Activated naive CD8-positive, alpha-beta T cell (primary cell): ENCODE data around the gene STK32B.

Experiments used
- H3K27ac Mint-ChIP-seq: one replicate; pipeline ENCODE4 v1.8.0; 2021; ENCODE audit warnings: mixed read lengths
- H3K27me3 Mint-ChIP-seq: one replicate; pipeline ENCODE4 v1.8.0; 2021; ENCODE audit warnings: mixed read lengths
- H3K36me3 Mint-ChIP-seq: one replicate; pipeline ENCODE4 v1.8.0; 2021; ENCODE audit warnings: mixed read lengths
- H3K4me1 Mint-ChIP-seq: one replicate; pipeline ENCODE4 v1.8.0; 2021; ENCODE audit warnings: low read depth, mixed read lengths
- H3K4me3 Mint-ChIP-seq: one replicate; pipeline ENCODE4 v1.8.0; 2021; ENCODE audit warnings: mild to moderate bottlenecking, mixed read lengths
- H3K9me3 Mint-ChIP-seq: one replicate; pipeline ENCODE4 v1.8.0; 2021; ENCODE audit warnings: low read depth, mixed read lengths

Gene STK32B

DNA sequence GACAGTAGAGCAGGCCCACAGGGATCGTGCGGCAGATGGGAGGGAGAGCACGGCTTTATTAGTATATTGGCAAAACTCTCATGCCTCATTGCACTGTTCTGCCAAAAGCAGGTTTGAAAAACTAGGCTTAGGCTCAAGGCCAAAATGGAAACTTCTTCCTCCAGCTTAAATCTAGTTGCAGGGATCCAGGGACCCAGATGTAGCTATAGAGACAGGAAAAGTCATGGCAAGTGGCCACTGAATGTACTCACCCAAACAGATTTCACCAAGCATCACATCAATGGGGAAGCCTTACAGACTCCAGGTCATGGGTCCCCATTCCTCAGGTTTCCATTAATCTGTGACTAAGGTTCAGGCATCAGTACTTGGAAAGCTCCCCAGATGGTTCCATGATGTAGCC lies 149.2 kb downstream of the STK32B start:
- Mint-ChIP-seq H3K27me3 (no peaks in the 10 kb centered on the region), H3K4me1 (no peaks in the 10 kb centered on the region), H3K9me3 (no peaks in the 10 kb centered on the region), H3K27ac (no peak overlapping the region), H3K36me3 (no peaks in the 10 kb centered on the region), H3K4me3 (no peak overlapping the region)

GRCh38 chr4:5203309-5203992 lies 152.2 kb downstream of the STK32B start:
- no peak overlapping the region for H3K27ac Mint-ChIP-seq

DNA sequence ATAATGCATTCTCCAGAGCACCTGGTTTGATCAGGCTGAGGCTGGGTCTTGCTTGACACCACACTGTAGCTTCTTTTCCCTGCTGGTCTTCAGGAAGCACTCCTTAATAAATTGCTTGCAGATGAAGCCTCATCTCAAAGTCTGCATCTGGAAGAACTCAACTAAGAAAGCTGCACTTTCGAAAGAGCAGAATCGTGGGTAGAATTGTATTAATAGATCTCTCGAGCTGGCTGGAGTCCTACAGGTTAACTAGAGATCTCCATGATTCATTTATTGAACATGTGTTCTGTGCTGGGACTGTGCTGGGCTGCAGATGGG lies 152.7 kb downstream of the STK32B start:
- no peak overlapping the region for H3K4me3 Mint-ChIP-seq
- no peak overlapping the region for H3K27ac Mint-ChIP-seq
- no peaks in the 10 kb centered on the region for H3K9me3 Mint-ChIP-seq
- no peaks in the 10 kb centered on the region for H3K4me1 Mint-ChIP-seq
- peaks cover 2% of the 10 kb centered on the region for H3K36me3 Mint-ChIP-seq
- no peaks in the 10 kb centered on the region for H3K27me3 Mint-ChIP-seq

More at GRCh38 chr4:5203309-5203992, 152.2 kb downstream of the STK32B start:
- Mint-ChIP-seq H3K36me3 (peaks cover 2% of the 10 kb centered on the region), H3K4me1 (no peaks in the 10 kb centered on the region), H3K27me3 (no peaks in the 10 kb centered on the region), H3K9me3 (no peaks in the 10 kb centered on the region), H3K4me3 (no peak overlapping the region)

GRCh38 chr4:5204781-5205180 lies 153.5 kb downstream of the STK32B start:
- no peaks in the 10 kb centered on the region for H3K4me1 Mint-ChIP-seq
- H3K27me3 Mint-ChIP-seq, result no peaks in the 10 kb centered on the region
- no peak overlapping the region for H3K4me3 Mint-ChIP-seq
- no peak overlapping the region for H3K27ac Mint-ChIP-seq
- H3K9me3 Mint-ChIP-seq, result no peaks in the 10 kb centered on the region
- H3K36me3 Mint-ChIP-seq, result peaks cover 2% of the 10 kb centered on the region

GRCh38 chr4:5206016-5206790 lies 154.9 kb downstream of the STK32B start:
- no peak overlapping the region for H3K27ac Mint-ChIP-seq
- no peaks in the 10 kb centered on the region for H3K4me1 Mint-ChIP-seq
- H3K9me3 Mint-ChIP-seq, result no peaks in the 10 kb centered on the region
- no peaks in the 10 kb centered on the region for H3K27me3 Mint-ChIP-seq
- peaks cover 2% of the 10 kb centered on the region for H3K36me3 Mint-ChIP-seq
- H3K4me3 Mint-ChIP-seq, result no peak overlapping the region

DNA sequence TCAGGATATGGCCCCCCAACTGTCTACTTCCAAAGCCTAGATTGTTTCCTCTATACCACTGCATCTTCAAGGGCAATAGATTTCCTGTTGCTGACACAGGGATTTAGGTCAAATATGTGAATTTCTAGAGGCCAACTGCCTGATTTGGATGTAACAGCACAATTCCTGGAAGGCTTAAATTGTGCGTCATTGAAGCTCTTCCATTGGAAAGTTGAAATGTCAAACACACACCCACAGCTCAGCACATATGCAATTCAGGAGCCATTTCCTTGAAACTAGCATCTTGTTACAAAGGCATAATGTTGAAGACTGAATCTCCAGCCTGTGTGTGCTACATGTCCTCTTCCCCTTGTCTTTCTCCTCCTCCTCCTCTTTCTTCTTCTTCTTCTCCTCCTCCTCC lies 158.6 kb downstream of the STK32B start:
- Mint-ChIP-seq H3K36me3 (peaks cover 2% of the 10 kb centered on the region), H3K4me3 (no peak overlapping the region), H3K9me3 (no peaks in the 10 kb centered on the region), H3K27me3 (no peaks in the 10 kb centered on the region), H3K4me1 (no peaks in the 10 kb centered on the region), H3K27ac (no peak overlapping the region)

GRCh38 chr4:5211282-5211839 lies 160.1 kb downstream of the STK32B start:
- H3K4me3 Mint-ChIP-seq, result no peak overlapping the region
- H3K27me3 Mint-ChIP-seq, result no peaks in the 10 kb centered on the region
- peaks cover 2% of the 10 kb centered on the region for H3K36me3 Mint-ChIP-seq
- H3K27ac Mint-ChIP-seq, result no peak overlapping the region
- H3K9me3 Mint-ChIP-seq, result no peaks in the 10 kb centered on the region
- no peaks in the 10 kb centered on the region for H3K4me1 Mint-ChIP-seq

GRCh38 chr4:5212255-5213013 lies 161.2 kb downstream of the STK32B start:
- H3K4me1 Mint-ChIP-seq, result no peaks in the 10 kb centered on the region
- H3K4me3 Mint-ChIP-seq, result no peak overlapping the region
- H3K9me3 Mint-ChIP-seq, result no peaks in the 10 kb centered on the region
- no peaks in the 10 kb centered on the region for H3K36me3 Mint-ChIP-seq
- H3K27ac Mint-ChIP-seq, result no peak overlapping the region
- H3K27me3 Mint-ChIP-seq, result no peaks in the 10 kb centered on the region

GRCh38 chr4:5213087-5213595 lies 161.9 kb downstream of the STK32B start:
- no peaks in the 10 kb centered on the region for H3K4me1 Mint-ChIP-seq
- H3K27ac Mint-ChIP-seq, result no peak overlapping the region
- no peak overlapping the region for H3K4me3 Mint-ChIP-seq
- H3K36me3 Mint-ChIP-seq, result no peaks in the 10 kb centered on the region
- no peaks in the 10 kb centered on the region for H3K27me3 Mint-ChIP-seq
- H3K9me3 Mint-ChIP-seq, result no peaks in the 10 kb centered on the region

DNA sequence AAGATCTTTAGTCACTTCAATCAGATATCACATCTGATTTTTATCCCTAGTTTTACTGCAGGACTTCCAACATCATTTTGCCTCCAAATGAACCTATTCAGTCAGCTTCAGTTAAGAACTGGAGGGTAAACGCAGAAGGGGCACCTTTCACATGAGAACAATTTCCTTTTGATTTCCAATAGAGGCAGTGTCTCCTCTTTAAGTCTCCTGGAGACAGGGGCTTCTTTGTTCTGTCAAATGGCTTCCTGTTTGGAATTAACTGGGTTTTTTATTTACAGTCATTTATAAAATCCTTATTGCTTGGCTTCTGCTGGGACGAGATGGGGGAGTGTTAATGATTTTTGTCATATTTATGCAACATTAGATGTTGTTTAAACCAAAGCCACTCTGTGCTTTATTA lies 164.0 kb downstream of the STK32B start:
- Mint-ChIP-seq H3K36me3 (no peaks in the 10 kb centered on the region), H3K9me3 (no peaks in the 10 kb centered on the region), H3K27me3 (no peaks in the 10 kb centered on the region)

GRCh38 chr4:5217421-5217820 lies 166.1 kb downstream of the STK32B start:
- no peaks in the 10 kb centered on the region for H3K27me3 Mint-ChIP-seq
- H3K4me3 Mint-ChIP-seq, result no peak overlapping the region
- H3K9me3 Mint-ChIP-seq, result peaks cover 10% of the 10 kb centered on the region
- no peaks in the 10 kb centered on the region for H3K4me1 Mint-ChIP-seq
- H3K27ac Mint-ChIP-seq, result no peak overlapping the region
- no peaks in the 10 kb centered on the region for H3K36me3 Mint-ChIP-seq

More for the DNA sequence above, 164.0 kb downstream of the STK32B start:
- Mint-ChIP-seq H3K4me3 (no peak overlapping the region), H3K4me1 (no peaks in the 10 kb centered on the region), H3K27ac (no peak overlapping the region)

DNA sequence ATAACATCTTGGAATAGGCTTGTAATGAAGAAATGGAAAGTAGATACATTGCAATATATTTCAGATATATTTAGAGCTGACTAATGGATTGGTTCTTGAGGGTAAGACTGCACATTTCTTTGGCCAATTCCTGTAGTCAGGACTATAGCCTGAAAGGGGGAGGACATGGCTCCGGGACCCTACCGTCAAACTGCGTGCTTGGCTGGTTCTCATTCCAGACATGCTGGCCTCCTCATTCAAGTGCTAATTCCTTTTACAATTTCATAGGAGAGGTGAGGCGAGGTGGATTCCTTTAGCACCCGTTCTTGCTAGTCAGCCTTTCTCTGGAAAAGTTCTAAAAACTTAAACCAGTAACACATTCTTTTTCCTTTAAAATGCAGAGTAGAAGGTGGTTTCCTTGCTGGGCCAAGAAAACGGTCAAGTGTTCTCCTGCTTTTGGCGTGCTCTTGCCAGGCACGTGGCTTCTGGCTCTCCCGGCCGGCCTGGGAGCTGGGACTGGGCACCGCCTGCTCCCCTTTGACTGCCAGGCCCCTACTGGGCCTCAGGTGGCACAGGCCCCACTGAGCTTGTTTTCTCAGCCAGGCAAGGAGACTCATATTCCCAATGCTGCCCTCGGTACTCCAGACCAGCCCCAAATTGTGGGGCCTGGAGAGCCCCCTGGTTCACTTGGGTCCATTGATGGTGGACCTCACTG lies 167.2 kb downstream of the STK32B start:
- H3K27me3 Mint-ChIP-seq, result no peaks in the 10 kb centered on the region
- no peak overlapping the region for H3K27ac Mint-ChIP-seq
- no peaks in the 10 kb centered on the region for H3K4me1 Mint-ChIP-seq
- no peak overlapping the region for H3K4me3 Mint-ChIP-seq
- H3K36me3 Mint-ChIP-seq, result no peaks in the 10 kb centered on the region
- H3K9me3 Mint-ChIP-seq, result peaks cover 10% of the 10 kb centered on the region

DNA sequence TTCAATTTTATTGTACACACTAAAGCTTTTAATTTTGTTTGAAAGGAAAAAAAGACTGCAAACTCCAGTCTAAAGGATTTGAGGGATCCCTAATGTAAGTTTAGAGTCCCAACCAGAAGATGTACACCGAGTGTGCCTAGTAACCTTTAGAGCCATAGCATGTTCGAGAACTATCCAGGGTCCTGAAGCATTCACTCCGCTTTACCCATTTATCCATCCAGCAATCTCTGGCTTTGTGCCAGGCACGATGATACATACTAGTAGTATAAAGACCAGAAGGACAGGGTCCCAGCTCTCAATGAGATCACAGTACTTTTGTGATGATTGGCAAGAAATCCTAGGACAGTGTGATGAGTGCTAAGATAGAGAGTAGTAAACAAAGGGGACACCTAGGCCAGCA lies 168.7 kb downstream of the STK32B start:
- Mint-ChIP-seq H3K4me1 (no peaks in the 10 kb centered on the region), H3K27ac (no peak overlapping the region), H3K4me3 (no peak overlapping the region), H3K27me3 (no peaks in the 10 kb centered on the region), H3K36me3 (no peaks in the 10 kb centered on the region), H3K9me3 (peaks cover 10% of the 10 kb centered on the region)

DNA sequence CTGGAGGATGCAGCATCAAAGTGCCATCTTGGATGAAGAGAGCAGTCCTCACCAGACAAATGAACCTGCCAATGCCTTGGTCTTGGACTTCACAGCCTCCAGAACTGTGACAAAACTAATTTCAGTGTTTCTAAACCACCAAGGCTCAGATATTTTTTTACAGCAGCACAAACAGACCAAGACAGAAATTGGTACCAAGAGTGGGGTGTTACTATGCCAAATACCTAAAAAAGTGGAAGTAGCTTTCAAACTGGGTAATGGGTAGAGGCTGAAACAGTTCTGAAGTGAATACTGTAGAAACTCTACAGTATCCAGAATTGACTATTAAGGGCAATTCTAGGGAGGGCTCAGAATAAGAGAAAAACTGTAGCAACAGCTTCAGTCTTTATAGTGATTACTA lies 170.8 kb downstream of the STK32B start:
- H3K27me3 Mint-ChIP-seq, result no peaks in the 10 kb centered on the region

More for the DNA sequence above, 170.8 kb downstream of the STK32B start:
- Mint-ChIP-seq H3K4me1 (no peaks in the 10 kb centered on the region), H3K36me3 (no peaks in the 10 kb centered on the region), H3K9me3 (peaks cover 10% of the 10 kb centered on the region), H3K4me3 (no peak overlapping the region), H3K27ac (no peak overlapping the region)
